Testis (tissue), 2 donors: Measurements from ENCODE around the gene SIGLECL1.

Experiments used
- CTCF ChIP-seq, 3 experiments: fragments of 450-650 bp in 2 of 3; fragments of 200-600 bp in 1 of 3; sonication (generic) in 1 of 3; IDR thresholded peaks; one replicate each; pipeline ENCODE4 v1.5.1; 2016 to 2019; ENCODE audit warnings: antibody characterized with exemption in 3 of 3, mild to moderate bottlenecking in 2 of 3, moderate library complexity in 1 of 3
- POLR2A ChIP-seq: fragments of 450-650 bp; IDR thresholded peaks from one replicate; pipeline ENCODE4 v1.6.1; 2017; ENCODE audit warnings: antibody characterized with exemption, mild to moderate bottlenecking, moderate library complexity

GRCh38 chr19:51204321-51204720 is 46.6 kb upstream of the SIGLECL1 start:
- TF ChIP-seq CTCF (IDR thresholded peaks at IDR 0.05) (no peak), POLR2A (no peak)
